Activated T-cell treated with anti-CD3 and anti-CD28 coated beads, Interleukin-2, amount 50 U/mL, for 48 hours (primary cell): Measurements from ENCODE around the gene PHF21A.
"Not testable (repeated sequence)": the region's sequence is repeated elsewhere in the genome, so short reads cannot be mapped to it uniquely, and the experiment has no call there.

ENCODE experiments used
- DNase-seq, 2 experiments: peaks; one replicate each; pipeline ENCODE4 v3.0.0-alpha.2; 2020

The PHF21A gene

GRCh38 chr11:46119352-46120216, 1.7 kb downstream of the PHF21A start:
- peak; percentile 59 to 67 for DNase-seq

DNA sequence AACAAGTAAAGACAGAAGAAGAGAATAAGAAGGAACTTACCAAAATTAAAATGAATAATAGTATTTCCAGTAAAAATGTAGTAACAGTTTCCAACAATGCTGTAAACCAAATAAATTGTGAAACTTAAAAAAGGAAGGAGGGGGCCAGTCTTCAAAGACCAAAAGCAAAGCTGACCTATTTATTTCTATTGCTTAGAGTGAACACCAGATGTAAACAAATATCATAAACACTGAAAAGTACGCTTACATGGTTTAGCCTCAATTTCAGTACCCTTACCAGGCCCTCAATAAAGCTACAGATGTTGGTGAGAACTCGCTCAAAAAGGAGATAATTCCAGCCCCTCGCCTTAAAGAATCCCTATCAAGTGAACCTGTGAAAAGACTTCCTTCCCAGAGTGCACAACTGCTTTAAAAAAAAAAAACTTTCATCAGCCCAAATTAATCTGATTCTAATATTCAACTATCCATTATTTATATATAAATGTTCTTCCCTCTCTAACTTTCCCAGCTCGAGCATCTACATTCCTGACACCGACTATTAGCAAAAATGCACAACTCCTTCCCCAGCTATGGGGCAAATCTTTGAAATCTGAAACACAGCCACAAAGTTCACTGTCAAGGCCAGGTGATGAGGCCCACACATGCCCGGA, 2.4 kb downstream of the PHF21A start:
- no peak for DNase-seq

GRCh38 chr11:46117842-46118241, 3.4 kb downstream of the PHF21A start:
- DNase-seq: no peak

GRCh38 chr11:46116712-46117037, 4.6 kb downstream of the PHF21A start:
- not testable (repeated sequence) for DNase-seq

DNA sequence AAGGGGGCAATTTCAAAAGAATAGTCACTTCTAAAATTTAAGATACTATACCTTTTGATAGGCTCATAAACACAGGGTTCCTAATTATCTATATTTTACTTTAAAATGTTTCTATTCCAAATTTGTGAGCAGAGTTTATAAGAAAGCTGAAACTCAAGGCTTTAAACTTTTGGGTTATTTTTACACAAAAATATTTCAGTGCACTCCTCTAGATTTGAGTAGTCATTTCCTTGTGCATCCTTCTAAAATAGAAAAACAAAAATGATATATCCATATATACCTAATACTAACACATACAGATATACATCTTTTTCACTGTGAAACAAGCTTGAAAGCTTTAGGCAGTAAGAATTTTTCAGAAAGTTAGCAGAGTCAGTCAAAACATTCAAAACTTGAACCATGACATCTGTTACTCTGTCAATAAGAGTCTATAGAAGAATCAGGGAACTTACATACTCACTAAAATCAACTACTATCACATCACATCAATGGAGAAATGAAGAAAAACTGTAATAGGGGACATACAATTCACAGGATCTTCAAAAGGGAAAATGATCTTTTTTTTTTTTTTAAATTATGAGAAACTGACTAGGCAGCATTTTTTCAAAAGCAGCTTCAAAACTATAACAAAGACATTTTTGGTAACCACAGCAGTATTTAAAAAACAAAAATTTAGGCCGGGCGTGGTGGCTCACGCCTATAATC, 5.1 kb downstream of the PHF21A start:
- no peak for DNase-seq

DNA sequence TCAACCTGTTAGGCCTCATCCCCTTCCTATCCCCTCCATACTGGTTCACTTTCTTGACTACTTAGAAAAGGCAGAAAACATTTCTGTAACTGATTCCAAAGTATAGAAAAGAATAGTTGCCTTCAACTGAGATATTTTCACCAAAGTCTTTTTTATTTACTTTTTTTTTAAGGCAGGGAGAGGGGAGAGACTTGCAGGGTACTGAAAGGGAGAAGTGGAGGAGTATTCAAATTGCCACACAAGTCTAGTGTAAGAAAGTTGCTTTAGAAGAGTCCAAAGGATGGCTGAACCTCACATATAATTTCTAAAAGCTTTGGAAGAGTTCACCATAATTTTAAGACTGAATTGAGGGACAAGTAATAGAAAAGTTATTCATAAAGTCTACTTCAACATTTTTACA, 6.3 kb downstream of the PHF21A start:
- DNase-seq: no peak

DNA sequence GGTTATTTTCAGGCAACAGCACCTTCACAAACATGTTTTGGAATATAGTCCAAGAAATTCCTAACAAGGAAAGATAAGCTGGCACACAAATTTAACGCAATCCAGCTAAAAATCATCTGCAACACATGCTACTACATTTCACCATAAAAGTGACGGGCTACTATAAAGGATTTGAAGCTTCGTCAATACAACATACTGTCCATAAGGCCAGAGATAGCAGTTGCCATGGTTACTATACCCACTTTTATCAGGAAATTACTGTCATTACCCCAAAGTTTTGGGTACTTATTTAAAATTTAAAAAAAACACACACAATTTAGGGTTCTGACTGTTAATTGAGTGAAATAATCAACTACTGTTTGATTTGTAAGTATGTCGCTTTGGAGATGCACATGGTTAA, 6.9 kb downstream of the PHF21A start:
- DNase-seq: no peak

- no peak for DNase-seq
Measured at GRCh38 chr11:46112961-46113607, 8.2 kb downstream of the PHF21A start.

DNA sequence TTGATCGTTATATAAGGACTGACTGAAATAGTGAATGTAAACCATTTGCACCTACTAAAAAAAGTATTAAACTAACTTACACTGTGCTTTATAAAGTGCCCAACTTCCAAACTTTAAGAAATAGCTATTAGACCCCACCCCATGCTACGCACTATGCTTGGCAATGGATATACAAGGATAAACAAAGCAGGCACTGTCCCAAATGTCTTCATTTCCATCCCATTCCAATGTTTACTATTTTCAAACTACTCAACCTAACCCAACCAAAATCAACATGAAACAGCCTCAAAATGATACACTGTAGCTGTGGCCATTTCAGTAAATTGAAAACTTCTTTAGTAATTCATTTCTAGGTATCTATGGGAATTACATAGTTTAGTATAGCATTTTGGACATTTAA, 12.5 kb downstream of the PHF21A start:
- DNase-seq: no peak

GRCh38 chr11:46107780-46108179, 13.5 kb downstream of the PHF21A start:
- DNase-seq: no peak

DNA sequence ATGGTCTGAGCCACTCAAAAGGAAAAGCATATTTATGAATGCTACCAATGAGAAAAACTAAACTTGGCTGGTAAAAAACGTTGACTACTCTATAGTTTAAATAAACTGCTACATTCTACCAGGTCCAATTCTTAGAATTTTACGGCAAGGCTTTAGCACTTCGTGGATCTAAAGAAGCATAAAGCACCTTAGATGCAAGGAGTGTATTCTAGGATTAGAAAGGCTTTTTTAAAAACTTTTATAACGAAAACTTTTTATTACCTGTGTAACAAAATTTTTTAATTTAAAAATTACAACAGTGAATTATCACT, 13.9 kb downstream of the PHF21A start:
- no peak for DNase-seq

- DNase-seq: no peak
Measured at GRCh38 chr11:46106530-46107407, 14.5 kb downstream of the PHF21A start.

DNA sequence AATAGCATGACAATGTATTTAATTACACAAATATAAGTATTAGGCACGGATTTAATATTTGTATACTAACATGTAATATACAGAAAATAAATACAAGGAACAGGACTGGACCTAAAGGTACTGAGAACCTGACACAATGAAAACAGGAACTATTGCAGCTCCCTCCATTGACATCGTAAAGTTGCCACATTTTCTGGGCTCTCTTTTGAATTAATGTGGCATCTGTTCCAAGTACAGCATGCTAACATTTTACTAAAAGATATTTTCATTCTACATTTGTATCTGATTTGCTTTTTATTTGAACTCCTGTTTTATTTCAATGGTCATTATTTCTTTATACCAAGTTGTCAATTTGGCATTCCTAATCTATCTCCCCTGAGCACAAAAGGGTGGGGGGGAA, 15.3 kb downstream of the PHF21A start:
- DNase-seq: no peak

GRCh38 chr11:46105134-46105628, 16.1 kb downstream of the PHF21A start:
- DNase-seq: no peak

DNA sequence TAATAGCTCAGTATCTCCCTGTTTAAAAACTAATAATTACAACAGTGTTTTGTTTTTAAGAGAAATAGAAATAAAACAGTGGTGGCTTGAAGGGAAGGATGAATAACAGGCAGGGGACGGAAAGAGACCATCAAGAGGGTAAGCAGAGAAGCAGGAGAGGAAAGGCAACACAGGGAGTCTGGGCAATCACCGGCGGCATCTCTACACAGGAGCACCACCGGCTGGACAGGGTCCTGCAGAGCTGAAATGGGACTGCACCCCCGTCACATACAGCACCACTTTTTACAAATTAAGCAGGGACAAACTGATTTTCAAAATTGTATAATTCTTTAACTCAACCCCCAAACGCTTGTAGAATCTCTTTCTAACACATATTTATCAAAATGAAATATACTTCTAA, 18.4 kb downstream of the PHF21A start:
- DNase-seq: no peak

- DNase-seq: no peak
Measured at GRCh38 chr11:46100670-46101069, 20.6 kb downstream of the PHF21A start.

DNA sequence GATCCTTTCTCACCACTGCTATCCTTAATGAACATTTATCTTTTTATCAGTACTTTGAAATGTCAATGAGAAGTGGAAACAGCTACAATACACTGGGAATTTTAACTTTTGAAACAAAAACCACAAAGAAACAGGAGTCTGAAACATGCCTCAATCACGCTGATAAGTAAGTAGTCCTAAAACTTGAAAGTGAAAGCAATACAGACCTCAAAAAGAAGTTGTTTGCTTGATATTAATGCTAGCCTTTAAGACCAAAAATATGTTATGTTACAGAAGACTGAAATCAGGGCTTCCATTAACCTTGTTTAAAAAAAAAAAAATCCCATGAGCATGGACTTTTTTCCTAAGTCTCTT, 21.3 kb downstream of the PHF21A start:
- no peak for DNase-seq

- no peak for DNase-seq
Measured at GRCh38 chr11:46090375-46090774, 30.9 kb downstream of the PHF21A start.

DNA sequence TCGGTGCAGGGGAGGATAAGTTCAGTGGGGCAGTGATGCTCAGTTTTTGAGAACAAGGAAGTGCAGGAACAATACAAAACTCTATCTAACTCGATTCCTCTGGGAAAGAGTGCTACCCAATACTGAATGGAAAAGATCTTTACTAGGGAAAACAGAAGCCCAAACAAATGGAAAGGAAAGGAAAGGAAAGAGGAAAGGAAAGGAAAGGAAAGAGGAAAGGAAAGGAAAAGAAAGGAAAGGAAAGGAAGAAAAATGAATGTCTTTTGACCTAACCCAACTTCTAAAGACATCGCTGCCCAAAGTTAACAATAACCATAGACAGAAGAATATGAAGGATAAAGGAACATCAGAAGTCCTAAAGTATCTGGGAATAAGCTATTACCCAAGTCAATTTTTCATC, 41.6 kb downstream of the PHF21A start:
- DNase-seq: no peak

DNA sequence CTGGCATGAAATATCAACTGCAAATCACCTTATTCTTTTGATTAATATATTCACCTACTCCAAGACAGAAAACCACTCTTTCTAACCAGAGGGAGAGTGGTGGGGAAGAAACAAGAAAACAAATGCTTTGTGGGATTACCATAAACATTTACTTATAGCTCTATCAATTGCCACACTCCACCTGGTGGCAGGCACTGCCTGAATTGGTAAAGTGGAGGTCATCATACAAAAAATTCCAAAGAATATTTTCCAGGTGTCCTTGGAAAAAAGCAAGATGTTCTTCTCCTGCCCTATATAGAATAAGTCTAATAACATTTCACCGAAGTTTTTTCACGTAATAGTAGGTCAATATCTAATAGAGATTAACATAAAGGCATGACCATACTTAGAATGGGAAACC, 45.3 kb downstream of the PHF21A start:
- DNase-seq: no peak

DNA sequence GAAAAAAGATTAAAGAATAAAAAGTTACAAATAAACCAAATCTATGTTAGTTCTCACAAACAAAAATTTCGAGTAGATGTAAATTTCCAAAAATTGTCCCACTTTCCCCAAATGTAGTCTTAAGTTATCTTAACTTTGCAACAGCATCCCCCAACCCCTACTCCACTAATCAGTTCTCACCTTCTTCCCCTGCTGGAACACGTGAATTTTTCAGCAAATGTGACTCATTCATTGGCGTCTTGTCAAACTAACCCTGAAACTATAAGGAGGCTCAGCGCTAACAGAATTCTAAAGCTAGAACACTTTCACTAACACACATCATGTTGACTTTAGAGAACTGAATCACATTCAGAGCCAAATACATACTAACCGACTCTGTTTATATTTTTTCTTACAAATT, 46.1 kb downstream of the PHF21A start:
- DNase-seq: no peak

- no peak for DNase-seq
Measured at GRCh38 chr11:46073632-46074031, 47.6 kb downstream of the PHF21A start.
